Liver (tissue), 3 donors: ENCODE measurements around the gene DOCK1.

Source experiments
- FOXA1 ChIP-seq: IDR thresholded peaks from 2 replicates; pipeline ENCODE4 v1.6.1; 2016; ENCODE audit warnings: antibody characterized with exemption
- RAD21 ChIP-seq, 2 donors: IDR thresholded peaks; 2 replicates each; pipeline ENCODE4 v1.6.1; 2016; ENCODE audit warnings: antibody characterized with exemption in 2 of 2, mild to moderate bottlenecking in 2 of 2
- SP1 ChIP-seq: IDR thresholded peaks from 2 replicates; pipeline ENCODE4 v1.6.1; 2018; ENCODE audit warnings: antibody characterized with exemption, mild to moderate bottlenecking
- TAF1 ChIP-seq: conservative IDR thresholded peaks from 2 replicates; pipeline ENCODE4 v1.6.1; 2016; ENCODE audit warnings: antibody characterized with exemption, mild to moderate bottlenecking
- TF ChIP-seq, protein P1 (sequence below): fragments of 150-350 bp; IDR thresholded peaks from 2 replicates; pipeline ENCODE4 v1.5.1; 2017; ENCODE audit warnings: improper control_type of control experiment, low read depth, low read length; ENCODE audit not compliant: missing input control
- TF ChIP-seq, protein P2 (sequence below): IDR thresholded peaks from 2 replicates; pipeline ENCODE4 v1.6.1; 2016; ENCODE audit warnings: antibody characterized with exemption, mild to moderate bottlenecking
- TF ChIP-seq, protein P3 (sequence below): IDR thresholded peaks from 2 replicates; pipeline ENCODE4 v1.6.1; 2016; ENCODE audit warnings: antibody characterized with exemption
- TF ChIP-seq, protein P4 (sequence below): IDR thresholded peaks from 2 replicates; pipeline ENCODE4 v1.6.1; 2016; ENCODE audit warnings: antibody characterized with exemption
- donor health status: healthy.
- donor health status: healthy.

DNA sequence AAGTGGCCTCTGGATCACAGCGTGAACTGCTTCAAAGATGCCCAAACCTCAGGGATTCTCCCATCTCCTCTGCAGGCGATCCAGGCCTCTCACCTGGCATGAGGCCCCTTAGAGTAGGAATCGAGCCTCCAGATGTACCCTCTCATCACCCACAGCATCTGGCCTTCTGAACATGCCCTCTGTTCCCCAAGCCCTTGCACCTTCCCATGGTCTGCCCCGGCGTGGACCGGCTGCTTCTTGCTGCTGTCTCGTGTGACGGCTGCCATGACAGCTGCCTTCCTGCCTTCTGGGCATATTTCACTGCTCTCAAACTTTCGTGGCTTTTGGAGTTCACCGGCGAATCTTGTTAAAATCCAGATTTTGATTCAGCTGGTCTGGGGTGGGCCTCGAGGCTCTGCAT lies 486.6 kb downstream of the DOCK1 start:
- TF ChIP-seq, protein P1, sequence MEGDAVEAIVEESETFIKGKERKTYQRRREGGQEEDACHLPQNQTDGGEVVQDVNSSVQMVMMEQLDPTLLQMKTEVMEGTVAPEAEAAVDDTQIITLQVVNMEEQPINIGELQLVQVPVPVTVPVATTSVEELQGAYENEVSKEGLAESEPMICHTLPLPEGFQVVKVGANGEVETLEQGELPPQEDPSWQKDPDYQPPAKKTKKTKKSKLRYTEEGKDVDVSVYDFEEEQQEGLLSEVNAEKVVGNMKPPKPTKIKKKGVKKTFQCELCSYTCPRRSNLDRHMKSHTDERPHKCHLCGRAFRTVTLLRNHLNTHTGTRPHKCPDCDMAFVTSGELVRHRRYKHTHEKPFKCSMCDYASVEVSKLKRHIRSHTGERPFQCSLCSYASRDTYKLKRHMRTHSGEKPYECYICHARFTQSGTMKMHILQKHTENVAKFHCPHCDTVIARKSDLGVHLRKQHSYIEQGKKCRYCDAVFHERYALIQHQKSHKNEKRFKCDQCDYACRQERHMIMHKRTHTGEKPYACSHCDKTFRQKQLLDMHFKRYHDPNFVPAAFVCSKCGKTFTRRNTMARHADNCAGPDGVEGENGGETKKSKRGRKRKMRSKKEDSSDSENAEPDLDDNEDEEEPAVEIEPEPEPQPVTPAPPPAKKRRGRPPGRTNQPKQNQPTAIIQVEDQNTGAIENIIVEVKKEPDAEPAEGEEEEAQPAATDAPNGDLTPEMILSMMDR = no peak
- TF ChIP-seq, protein P2, sequence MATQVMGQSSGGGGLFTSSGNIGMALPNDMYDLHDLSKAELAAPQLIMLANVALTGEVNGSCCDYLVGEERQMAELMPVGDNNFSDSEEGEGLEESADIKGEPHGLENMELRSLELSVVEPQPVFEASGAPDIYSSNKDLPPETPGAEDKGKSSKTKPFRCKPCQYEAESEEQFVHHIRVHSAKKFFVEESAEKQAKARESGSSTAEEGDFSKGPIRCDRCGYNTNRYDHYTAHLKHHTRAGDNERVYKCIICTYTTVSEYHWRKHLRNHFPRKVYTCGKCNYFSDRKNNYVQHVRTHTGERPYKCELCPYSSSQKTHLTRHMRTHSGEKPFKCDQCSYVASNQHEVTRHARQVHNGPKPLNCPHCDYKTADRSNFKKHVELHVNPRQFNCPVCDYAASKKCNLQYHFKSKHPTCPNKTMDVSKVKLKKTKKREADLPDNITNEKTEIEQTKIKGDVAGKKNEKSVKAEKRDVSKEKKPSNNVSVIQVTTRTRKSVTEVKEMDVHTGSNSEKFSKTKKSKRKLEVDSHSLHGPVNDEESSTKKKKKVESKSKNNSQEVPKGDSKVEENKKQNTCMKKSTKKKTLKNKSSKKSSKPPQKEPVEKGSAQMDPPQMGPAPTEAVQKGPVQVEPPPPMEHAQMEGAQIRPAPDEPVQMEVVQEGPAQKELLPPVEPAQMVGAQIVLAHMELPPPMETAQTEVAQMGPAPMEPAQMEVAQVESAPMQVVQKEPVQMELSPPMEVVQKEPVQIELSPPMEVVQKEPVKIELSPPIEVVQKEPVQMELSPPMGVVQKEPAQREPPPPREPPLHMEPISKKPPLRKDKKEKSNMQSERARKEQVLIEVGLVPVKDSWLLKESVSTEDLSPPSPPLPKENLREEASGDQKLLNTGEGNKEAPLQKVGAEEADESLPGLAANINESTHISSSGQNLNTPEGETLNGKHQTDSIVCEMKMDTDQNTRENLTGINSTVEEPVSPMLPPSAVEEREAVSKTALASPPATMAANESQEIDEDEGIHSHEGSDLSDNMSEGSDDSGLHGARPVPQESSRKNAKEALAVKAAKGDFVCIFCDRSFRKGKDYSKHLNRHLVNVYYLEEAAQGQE = no peak
- TF ChIP-seq SP1 = no peak
- TF ChIP-seq FOXA1 = no peak
- TF ChIP-seq, protein P3, sequence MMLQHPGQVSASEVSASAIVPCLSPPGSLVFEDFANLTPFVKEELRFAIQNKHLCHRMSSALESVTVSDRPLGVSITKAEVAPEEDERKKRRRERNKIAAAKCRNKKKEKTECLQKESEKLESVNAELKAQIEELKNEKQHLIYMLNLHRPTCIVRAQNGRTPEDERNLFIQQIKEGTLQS = no peak
- no peak for TF ChIP-seq RAD21 (IDR thresholded peaks at IDR 0.05)
- TF ChIP-seq TAF1 = no peak
- TF ChIP-seq, protein P4, sequence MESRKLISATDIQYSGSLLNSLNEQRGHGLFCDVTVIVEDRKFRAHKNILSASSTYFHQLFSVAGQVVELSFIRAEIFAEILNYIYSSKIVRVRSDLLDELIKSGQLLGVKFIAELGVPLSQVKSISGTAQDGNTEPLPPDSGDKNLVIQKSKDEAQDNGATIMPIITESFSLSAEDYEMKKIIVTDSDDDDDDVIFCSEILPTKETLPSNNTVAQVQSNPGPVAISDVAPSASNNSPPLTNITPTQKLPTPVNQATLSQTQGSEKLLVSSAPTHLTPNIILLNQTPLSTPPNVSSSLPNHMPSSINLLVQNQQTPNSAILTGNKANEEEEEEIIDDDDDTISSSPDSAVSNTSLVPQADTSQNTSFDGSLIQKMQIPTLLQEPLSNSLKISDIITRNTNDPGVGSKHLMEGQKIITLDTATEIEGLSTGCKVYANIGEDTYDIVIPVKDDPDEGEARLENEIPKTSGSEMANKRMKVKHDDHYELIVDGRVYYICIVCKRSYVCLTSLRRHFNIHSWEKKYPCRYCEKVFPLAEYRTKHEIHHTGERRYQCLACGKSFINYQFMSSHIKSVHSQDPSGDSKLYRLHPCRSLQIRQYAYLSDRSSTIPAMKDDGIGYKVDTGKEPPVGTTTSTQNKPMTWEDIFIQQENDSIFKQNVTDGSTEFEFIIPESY = no peak
